Trophoblast cell (in vitro differentiated cells and primary cell): Measurements from ENCODE around the gene ADAM30.

Experiments
- DNase-seq, 2 donors: peaks; one replicate each; pipeline ENCODE4 v3.0.0-alpha.2; 2016
- H2AFZ ChIP-seq: 2 replicates; pipeline ENCODE4 v1.6.1; 2013; ENCODE audit warnings: low read length, moderate library complexity, mild to moderate bottlenecking; ENCODE audit not compliant: insufficient read depth, poor library complexity
- H2AK5ac ChIP-seq: 2 replicates; pipeline ENCODE4 v1.6.1; 2013; ENCODE audit warnings: mild to moderate bottlenecking, low read length
- H2BK120ac ChIP-seq: 2 replicates; pipeline ENCODE4 v1.6.1; 2013; ENCODE audit warnings: low read length, mild to moderate bottlenecking, moderate library complexity; ENCODE audit not compliant: insufficient read depth, poor library complexity
- H2BK12ac ChIP-seq: 2 replicates; pipeline ENCODE4 v1.6.1; 2013; ENCODE audit warnings: mild to moderate bottlenecking, low read length, moderate library complexity
- H2BK5ac ChIP-seq: 2 replicates; pipeline ENCODE4 v1.6.1; 2013; ENCODE audit warnings: low read length, low read depth, moderate library complexity, mild to moderate bottlenecking; ENCODE audit not compliant: poor library complexity
- H3K14ac ChIP-seq: 2 replicates; pipeline ENCODE4 v1.6.1; 2013; ENCODE audit warnings: mild to moderate bottlenecking, low read length
- H3K18ac ChIP-seq: 2 replicates; pipeline ENCODE4 v1.6.1; 2013; ENCODE audit warnings: mild to moderate bottlenecking, low read length
- H3K23ac ChIP-seq: 2 replicates; pipeline ENCODE4 v1.6.1; 2013; ENCODE audit warnings: low read length
- H3K27ac ChIP-seq: 2 replicates; pipeline ENCODE4 v1.5.1; 2013; ENCODE audit warnings: low read depth, mild to moderate bottlenecking, inconsistent platforms, low read length, moderate library complexity
- H3K27me3 ChIP-seq: 2 replicates; pipeline ENCODE4 v1.6.1; 2013; ENCODE audit warnings: inconsistent platforms, mild to moderate bottlenecking, low read length, moderate library complexity; ENCODE audit not compliant: insufficient read depth
- H3K36me3 ChIP-seq, 2 experiments: 1 replicate in 1 of 2; 2 replicates in 1 of 2; pipeline ENCODE4 v1.6.1; 2013; ENCODE audit warnings: low read length in 2 of 2, mild to moderate bottlenecking in 2 of 2, moderate library complexity in 1 of 2; ENCODE audit not compliant: insufficient read depth in 2 of 2, control insufficient read depth in 1 of 2
- H3K4ac ChIP-seq: 2 replicates; pipeline ENCODE4 v1.6.1; 2013; ENCODE audit warnings: low read depth, mild to moderate bottlenecking, low read length, moderate library complexity
- H3K4me1 ChIP-seq, 2 experiments: 1 replicate in 1 of 2; 2 replicates in 1 of 2; pipeline ENCODE4 v1.6.1; 2013; ENCODE audit warnings: low read length in 2 of 2, mild to moderate bottlenecking in 2 of 2, moderate library complexity in 1 of 2; ENCODE audit not compliant: insufficient read depth in 2 of 2, control insufficient read depth in 1 of 2
- H3K4me2 ChIP-seq: 2 replicates; pipeline ENCODE4 v1.6.1; 2013; ENCODE audit warnings: inconsistent platforms, mild to moderate bottlenecking, low read length, moderate library complexity
- H3K4me3 ChIP-seq: 2 replicates; pipeline ENCODE4 v1.5.1; 2013; ENCODE audit warnings: mild to moderate bottlenecking, low read depth, low read length, inconsistent platforms
- H3K79me1 ChIP-seq: one replicate; pipeline ENCODE4 v1.6.1; 2013; ENCODE audit warnings: low read length
- H3K79me2 ChIP-seq: 2 replicates; pipeline ENCODE4 v1.6.1; 2013; ENCODE audit warnings: low read length, mild to moderate bottlenecking; ENCODE audit not compliant: control insufficient read depth, insufficient read depth, poor library complexity
- H3K9ac ChIP-seq: 2 replicates; pipeline ENCODE4 v1.6.1; 2013; ENCODE audit warnings: mild to moderate bottlenecking, low read length
- H3K9me3 ChIP-seq: 2 replicates; pipeline ENCODE4 v1.6.1; 2013; ENCODE audit warnings: low read depth, mild to moderate bottlenecking, control low read depth, inconsistent platforms, low read length; ENCODE audit not compliant: insufficient read depth
- H4K12ac ChIP-seq: 2 replicates; pipeline ENCODE4 v1.6.1; 2013; ENCODE audit warnings: low read depth, mild to moderate bottlenecking, low read length, moderate library complexity
- H4K8ac ChIP-seq: 2 replicates; pipeline ENCODE4 v1.6.1; 2013; ENCODE audit warnings: low read depth, mild to moderate bottlenecking, low read length, moderate library complexity
- H4K91ac ChIP-seq: one replicate; pipeline ENCODE4 v1.6.1; 2013; ENCODE audit warnings: low read depth, mild to moderate bottlenecking, low read length, moderate library complexity
- WGBS: extraction: QIAGEN DNeasy Blood & Tissue Kit; methylation state at CpG from one replicate; pipeline ENCODE4 v1.1.7; 2013; ENCODE audit warnings: missing lambda C conversion rate; ENCODE audit not compliant: insufficient read length, insufficient coverage; ENCODE audit errors: extremely low coverage; 5-methylcytosine and 5-hydroxymethylcytosine counted together

Gene ADAM30

DNA sequence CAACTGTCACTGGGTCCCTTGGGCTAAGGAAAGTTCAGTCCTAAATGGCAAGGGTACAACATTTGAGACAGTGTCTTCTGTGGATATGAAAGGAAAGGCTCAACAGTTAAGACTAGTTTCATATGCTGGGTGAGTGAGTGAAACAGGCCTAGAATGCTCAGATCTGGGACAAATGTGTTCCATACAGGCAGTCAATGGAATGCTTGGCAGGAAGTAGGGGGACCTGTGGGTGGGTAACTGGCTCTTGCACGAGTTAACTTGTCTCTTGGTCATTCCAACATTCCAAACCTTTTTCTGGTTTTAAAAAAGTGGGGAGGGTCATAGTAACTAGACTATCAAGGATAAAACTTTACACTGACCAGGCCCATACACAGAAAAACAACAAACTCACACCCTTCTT is 17.8 kb upstream of the ADAM30 start:
- H3K27me3 ChIP-seq: no peaks in the 10 kb centered on the region
- no peaks in the 10 kb centered on the region for H3K79me2 ChIP-seq
- no peak overlapping the region for H3K18ac ChIP-seq
- H3K14ac ChIP-seq: no peak overlapping the region
- H2BK120ac ChIP-seq: no peak overlapping the region
- no CpG with 5 or more reads among the region's 1 CpG for WGBS
- H2AFZ ChIP-seq: no peak overlapping the region
- no peak overlapping the region for H2BK12ac ChIP-seq
- H2AK5ac ChIP-seq: no peak overlapping the region
- H3K23ac ChIP-seq: no peak overlapping the region
- no peak overlapping the region for H3K4me3 ChIP-seq
- H3K9ac ChIP-seq: no peak overlapping the region
- H3K4me1 ChIP-seq: peaks cover 3 to 5% of the 10 kb centered on the region in 2 experiments
- no peak overlapping the region for H3K27ac ChIP-seq
- H3K4me2 ChIP-seq: no peak overlapping the region
- peaks cover 17 to 26% of the 10 kb centered on the region in 2 experiments for H3K36me3 ChIP-seq
- peaks cover 4% of the 10 kb centered on the region for H3K9me3 ChIP-seq
- no peak overlapping the region for H2BK5ac ChIP-seq
- H4K12ac ChIP-seq: no peak overlapping the region
- no peak overlapping the region for H4K91ac ChIP-seq
- H4K8ac ChIP-seq: no peak overlapping the region
- H3K79me1 ChIP-seq: no peaks in the 10 kb centered on the region
- no peak for DNase-seq
- no peak overlapping the region for H3K4ac ChIP-seq

GRCh38 chr1:119912963-119913362 is 16.6 kb upstream of the ADAM30 start:
- Histone ChIP-seq H4K91ac (no peak overlapping the region), H3K27me3 (no peaks in the 10 kb centered on the region), H3K4me1 (peaks cover 3 to 5% of the 10 kb centered on the region in 2 experiments), H2BK5ac (no peak overlapping the region), H2AK5ac (no peak overlapping the region), H4K8ac (no peak overlapping the region), H3K27ac (no peak overlapping the region), H3K14ac (no peak overlapping the region), H3K4me3 (no peak overlapping the region), H3K4me2 (no peak overlapping the region), H3K79me1 (no peaks in the 10 kb centered on the region), H3K23ac (no peak overlapping the region), H4K12ac (no peak overlapping the region), H3K36me3 (peaks cover 14 to 22% of the 10 kb centered on the region in 2 experiments), H3K79me2 (no peaks in the 10 kb centered on the region), H3K9me3 (peaks cover 4% of the 10 kb centered on the region), H2AFZ (no peak overlapping the region), H3K4ac (no peak overlapping the region), H3K18ac (no peak overlapping the region), H2BK12ac (no peak overlapping the region), H3K9ac (no peak overlapping the region), H2BK120ac (no peak overlapping the region)
- DNase-seq: no peak
- whole genome bisulfite sequencing: no CpG with 5 or more reads among the region's 3 CpGs

- Histone ChIP-seq H3K27me3 (no peaks in the 10 kb centered on the region), H3K18ac (no peak overlapping the region), H4K12ac (no peak overlapping the region), H2AFZ (no peak overlapping the region), H3K79me1 (no peaks in the 10 kb centered on the region), H3K9me3 (peaks cover 4% of the 10 kb centered on the region), H3K23ac (no peak overlapping the region), H4K91ac (no peak overlapping the region), H2AK5ac (no peak overlapping the region), H3K36me3 (peaks cover 14 to 19% of the 10 kb centered on the region in 2 experiments), H3K27ac (no peak overlapping the region), H3K4me3 (no peak overlapping the region), H2BK12ac (no peak overlapping the region), H2BK120ac (no peak overlapping the region), H4K8ac (no peak overlapping the region), H3K4ac (no peak overlapping the region), H3K4me2 (no peak overlapping the region), H3K79me2 (no peaks in the 10 kb centered on the region), H2BK5ac (no peak overlapping the region), H3K4me1 (peaks cover 3 to 5% of the 10 kb centered on the region in 2 experiments), H3K9ac (no peak overlapping the region), H3K14ac (no peak overlapping the region)
- WGBS: no CpG with 5 or more reads among the region's 2 CpGs
- DNase-seq: no peak
Observed at GRCh38 chr1:119911775-119912174, 15.5 kb upstream of the ADAM30 start.

DNA sequence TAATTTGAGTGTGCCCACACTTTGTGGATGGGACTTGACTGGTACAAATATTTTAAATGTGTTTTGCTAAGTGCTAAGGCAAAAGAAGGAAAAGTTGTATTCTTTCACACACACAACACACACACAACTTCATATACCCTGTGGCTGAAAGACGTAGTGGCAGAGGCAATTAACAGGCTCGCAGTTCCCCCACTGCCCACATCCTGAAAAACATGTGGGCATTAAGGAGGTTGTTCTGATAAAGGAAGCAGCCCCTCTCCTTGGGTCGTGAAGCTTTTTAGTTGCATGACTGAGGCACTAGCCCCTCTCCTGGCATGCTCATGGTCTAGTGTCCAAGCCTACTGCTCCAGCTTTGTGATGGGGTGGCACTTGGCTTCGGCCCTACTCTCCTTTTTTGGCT is 14.3 kb upstream of the ADAM30 start:
- no peak overlapping the region for H2BK120ac ChIP-seq
- no peak overlapping the region for H2BK5ac ChIP-seq
- WGBS: no CpG with 5 or more reads among the region's 4 CpGs
- peaks cover 5 to 9% of the 10 kb centered on the region in 2 experiments for H3K36me3 ChIP-seq
- H3K23ac ChIP-seq: no peak overlapping the region
- no peak overlapping the region for H3K18ac ChIP-seq
- no peak overlapping the region for H2AK5ac ChIP-seq
- H3K4me3 ChIP-seq: no peak overlapping the region
- no peak overlapping the region for H4K8ac ChIP-seq
- no peak overlapping the region for H3K27ac ChIP-seq
- no peak overlapping the region for H3K4ac ChIP-seq
- H4K91ac ChIP-seq: no peak overlapping the region
- no peak overlapping the region for H2AFZ ChIP-seq
- no peak overlapping the region for H4K12ac ChIP-seq
- no peaks in the 10 kb centered on the region for H3K27me3 ChIP-seq
- H3K9me3 ChIP-seq: peaks cover 6% of the 10 kb centered on the region
- no peak overlapping the region for H3K4me2 ChIP-seq
- no peak overlapping the region for H2BK12ac ChIP-seq
- H3K4me1 ChIP-seq: peaks cover 3 to 5% of the 10 kb centered on the region in 2 experiments
- no peak overlapping the region for H3K14ac ChIP-seq
- no peak for DNase-seq
- H3K9ac ChIP-seq: no peak overlapping the region
- no peaks in the 10 kb centered on the region for H3K79me1 ChIP-seq
- no peaks in the 10 kb centered on the region for H3K79me2 ChIP-seq
